ENCODE results near the gene FAM118A.
"Not testable (repeated sequence)": the region's sequence is repeated elsewhere in the genome, so short reads cannot be mapped to it uniquely, and the experiment has no call there.

The FAM118A gene

DNA sequence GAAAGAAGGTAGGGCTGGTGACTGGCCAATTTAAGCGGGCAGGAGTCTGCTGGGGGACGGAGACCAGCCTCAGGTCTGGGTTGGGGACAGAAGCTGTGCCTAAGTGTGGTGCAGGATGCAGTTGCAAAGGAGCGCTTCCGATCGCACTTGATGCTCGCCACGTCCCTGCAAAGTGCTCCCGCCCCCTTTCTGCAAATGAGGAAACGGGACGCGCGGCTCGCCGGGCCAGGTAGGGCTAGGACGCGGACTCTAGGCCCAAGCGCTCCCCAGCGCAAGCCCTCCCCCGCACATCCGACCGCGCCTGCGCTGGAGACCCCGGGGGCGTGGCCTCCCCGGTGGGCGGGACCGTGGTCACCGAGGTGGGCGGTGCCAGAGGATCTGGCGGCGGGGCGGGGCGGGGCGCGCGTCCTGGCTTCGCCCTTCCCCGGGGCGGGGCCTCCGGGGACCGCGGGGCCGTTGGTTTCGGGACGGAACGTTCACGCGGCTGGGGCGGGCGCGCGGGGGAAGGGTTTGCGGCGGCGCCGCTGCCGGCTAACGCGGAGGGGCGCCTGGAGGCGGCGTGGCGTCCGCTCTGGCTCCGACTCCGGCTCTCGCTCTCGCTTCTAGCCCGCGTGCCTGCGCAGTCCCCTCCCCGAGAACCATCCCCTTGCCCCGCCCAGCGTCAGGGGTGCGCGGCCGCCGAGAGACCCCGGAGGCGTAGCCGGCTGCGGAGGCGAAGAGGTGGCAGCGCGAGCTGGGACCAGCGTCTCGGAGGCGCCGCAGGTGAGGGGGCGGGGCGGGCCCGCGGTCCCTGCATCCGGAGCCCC, at the start of gene FAM118A:
TSS of gene FAM118A (plus strand) at position 513 of the 806 bp plus-strand sequence. CDS start 12,446 bp downstream, outside the sequence.
- peak; percentile 51 for DNase-seq

DNA sequence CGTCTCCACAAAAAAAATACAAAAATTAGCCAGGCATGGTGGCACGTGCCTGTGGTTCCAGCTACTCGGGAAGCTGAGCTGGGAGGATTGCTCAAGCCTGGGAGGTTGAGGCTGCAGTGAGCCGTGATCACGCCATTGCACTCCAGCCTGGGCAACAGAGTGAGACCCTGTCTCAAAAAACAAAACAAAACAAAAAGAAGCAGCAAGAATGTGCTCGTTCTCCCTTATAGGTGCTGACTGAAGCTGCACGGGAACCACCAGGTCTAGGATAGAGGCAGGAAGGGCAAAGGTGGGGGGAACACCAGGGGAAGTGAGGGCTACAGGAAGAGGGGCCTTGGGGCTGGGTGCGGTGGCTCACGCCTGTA, 49.4 kb upstream of the FAM118A start:
- DNase-seq, result not testable (repeated sequence)

DNA sequence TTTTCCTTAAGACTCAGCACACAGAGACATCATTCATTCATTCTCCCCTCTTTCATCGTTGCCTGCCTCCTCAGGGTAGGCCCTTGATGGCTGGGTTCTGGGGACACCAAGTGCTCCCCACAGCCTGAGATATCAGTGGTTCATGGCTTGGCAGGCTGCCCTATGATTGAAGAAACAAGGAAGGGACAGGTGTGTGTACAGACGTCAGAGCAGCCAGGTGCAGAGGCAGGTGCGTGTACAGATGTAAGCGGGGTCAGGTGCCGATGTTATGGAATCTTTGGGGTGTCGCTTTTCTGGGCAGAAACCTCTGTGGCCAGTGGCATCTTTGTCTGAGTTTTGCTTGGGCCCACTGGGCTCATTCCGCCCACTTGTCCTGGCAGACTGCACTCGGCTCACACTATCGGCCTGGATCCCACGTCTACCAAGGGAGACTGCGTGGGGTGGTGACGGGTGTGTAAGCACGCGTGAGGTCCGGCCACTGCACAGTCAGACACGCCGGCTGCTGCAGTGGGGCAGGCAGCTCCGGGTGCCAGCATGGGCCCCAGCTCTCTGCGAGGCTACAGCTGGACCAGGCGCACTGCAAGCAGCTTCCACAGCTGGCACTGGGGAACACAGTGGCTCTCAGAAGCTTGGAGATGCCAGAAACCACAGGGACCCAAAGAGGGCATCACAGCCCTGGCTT, 48.2 kb upstream of the FAM118A start:
- no peak for DNase-seq

DNA sequence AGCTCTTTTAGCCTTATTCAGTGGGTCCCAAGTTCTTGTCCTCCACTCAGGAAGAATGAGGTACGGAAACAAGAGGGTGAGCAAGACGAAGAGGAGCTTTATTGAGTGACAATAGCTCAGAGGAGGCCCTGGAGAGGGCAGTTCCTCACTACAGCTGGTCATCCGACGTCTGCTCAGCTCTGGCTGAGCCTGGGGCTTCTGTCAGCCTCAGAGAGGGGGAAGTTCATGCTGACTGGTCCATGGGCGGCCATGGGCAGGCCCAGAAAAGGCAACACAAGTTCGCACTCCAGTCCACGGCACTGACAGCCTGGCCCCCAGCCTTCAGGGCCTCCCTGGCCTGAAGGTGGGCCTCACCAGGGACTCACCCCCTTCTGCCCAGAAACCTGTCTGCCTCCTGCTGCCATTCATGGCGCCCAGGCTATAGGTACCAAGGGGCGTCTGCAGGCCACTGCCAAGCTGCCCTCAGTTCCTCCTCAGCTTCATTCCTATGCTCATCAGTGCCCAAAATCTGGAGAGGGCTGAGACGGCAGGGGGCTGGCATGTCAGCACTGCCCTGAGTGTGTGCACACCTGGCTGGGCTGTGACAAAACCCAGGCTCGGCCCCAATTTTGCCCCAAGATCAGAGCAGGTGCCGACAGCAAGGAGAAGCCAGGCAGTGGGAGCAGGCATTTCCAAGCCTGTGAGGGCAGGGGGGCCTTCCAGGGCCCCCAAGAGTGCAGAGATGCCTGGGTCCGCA, 47.4 kb upstream of the FAM118A start:
- DNase-seq, result no peak

DNA sequence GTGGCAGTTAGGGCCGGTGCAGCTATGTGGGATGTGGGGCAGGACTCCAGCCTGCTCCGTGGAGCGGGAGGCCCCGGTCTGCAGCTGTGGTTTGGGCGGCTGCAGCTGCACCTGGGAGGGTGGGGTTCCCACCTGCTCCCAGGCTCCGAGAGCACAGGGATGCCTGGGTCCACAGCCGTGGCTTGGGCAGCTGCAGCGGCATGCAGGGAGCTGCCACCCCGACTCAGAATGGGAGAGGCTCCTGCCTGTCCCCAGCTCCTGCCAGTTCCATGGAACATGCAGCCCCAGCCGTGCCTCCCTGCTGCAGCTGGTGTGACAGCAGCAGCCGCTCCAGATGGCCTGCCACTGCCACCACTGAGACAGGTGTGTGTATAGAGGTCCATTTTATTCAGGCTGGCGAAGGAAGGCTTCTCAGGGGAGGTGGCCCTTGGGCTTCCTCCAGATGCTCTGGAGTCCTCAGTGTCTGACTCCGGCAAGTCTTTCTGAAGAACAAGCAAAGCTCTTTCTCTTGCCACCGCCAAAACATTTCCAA, 46.7 kb upstream of the FAM118A start:
- DNase-seq, result no peak

DNA sequence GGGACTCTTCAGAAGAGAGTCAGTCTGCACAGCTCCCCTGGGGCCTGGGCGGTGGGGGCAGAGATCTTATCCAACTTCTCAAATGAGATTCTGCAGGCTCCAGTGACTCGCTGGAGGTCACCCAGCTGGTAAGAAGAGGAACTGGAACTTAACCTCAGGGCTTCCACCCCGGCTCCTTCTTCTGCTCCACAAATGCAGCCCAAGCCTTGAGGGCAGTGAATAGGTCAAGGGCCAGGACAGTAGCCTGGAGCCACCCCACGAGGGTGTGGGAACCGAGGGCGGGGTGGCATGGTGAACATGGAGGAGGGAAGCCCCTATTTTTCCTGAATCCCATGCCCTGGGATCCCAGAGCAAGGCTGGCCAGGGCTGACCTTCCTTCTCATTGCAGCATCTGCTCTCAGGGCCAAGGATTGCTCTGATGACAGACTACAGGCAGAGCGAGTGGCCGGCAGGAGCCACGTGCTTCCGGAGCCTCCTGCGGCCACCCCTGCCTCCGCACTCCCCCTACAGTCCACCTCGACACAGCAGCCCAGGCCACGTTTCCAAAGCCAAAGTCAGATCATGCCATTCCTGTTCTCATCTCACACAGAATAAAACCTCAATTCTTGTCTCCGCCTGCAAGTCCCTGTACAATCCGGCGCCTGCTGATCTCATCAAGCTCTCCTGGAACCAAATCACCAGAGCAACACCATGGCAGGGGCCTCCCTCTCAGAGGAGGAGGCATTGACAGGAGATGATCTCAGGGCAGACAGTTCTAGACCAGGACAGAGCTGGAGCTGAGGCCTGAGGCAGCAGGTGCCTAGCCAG, 46.1 kb upstream of the FAM118A start:
- no peak for DNase-seq

DNA sequence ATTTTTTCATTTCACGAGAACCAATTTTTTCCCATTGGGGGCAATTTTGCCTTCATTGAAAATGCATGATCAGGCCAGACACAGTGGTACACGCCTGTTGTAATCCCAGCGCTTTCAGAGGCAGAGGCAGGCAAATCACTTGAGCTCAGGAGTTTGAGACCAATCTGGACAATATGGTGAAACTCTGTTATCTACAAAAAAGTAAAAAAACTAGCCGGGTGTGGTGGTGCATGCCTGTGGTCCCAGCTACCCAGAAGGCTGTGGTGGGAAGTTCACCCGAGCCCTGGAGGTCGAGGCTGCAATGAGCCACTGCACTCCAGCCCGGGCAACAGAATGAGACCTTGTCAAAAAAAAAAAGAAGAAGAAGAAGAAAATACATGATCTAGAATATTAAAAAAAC, 44.2 kb upstream of the FAM118A start:
- no peak for DNase-seq

DNA sequence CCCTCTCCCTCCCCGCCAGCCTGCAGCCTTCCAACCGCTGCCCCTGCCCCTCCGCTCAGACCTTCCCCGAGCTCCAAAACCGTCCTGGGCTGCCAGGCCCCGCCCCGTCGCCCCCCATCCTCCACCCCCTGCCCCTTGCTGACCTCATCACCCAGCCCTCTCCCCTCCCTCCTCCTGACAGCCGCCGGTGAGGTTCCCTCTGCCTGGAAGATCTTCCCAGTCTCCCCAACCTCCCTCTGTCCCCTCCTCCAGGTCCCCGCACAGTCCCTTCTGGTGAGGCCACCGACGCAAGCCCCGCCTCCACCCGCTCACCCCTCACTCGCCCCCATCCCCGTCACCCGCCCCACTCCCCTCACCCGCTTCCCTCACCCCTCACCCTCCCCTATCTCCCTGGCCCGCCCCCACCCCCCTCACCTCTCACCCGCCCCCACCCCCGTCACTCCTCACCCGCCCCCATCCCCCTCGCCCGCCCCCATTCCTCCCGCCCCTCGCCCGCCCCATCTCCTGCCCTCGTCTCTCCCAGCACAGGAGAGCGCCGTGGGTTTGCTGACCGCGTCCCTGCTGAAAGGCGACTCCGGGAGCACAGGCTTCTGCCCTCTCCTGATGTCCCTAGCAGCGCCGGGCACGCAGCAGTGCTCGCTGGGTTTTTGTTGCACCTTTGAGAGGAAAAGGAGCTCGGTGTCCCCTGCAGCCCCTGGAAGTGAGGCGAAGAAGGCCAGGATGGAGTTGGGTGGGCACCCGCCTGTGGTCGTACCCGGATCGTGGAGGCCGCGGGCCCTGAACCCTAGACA, 41.4 kb upstream of the FAM118A start:
- DNase-seq, result peak; percentile 0

DNA sequence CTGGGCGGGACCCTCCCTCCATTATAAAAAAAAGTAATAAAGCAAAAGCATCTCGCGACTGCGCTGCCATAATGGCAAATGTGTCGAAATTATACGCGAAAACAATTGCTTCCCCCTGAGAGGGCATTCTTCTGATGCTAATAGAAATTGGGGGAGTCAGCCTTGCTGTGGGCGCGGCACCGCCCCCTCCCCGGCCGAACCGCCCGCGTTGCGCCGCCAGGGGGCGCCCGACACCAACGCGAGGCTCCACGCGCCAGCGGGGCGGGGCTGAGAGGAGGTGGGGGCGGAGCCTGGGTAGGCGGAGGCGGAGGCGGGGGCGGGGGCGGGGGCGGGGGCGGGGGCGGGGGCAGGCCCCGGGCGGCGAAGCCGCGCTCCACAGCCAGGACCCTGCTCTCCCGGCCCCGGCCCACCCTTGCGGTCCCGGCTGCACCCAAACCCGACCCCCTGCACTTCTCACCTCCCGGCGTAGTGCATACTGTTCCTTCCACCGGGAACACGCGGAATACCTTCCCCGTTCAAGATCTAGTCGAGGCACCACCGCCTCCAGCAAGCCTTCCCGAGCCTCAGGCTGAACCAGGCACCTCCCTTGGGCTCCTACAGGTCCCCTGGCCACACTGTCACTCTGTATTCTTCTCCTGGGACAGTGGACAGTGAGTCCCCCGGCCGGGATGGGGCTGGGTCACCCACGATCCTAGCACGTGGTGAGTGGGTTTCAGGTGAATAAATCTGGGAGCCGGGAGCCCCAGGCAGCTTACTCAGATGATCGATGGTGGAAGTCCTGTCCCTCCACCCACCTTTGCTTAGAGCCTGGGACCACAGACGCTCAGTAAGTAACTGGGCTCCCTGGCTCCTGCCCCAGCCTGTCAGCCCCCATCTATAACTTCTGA, 40.5 kb upstream of the FAM118A start:
- DNase-seq, result peak; percentile 3

DNA sequence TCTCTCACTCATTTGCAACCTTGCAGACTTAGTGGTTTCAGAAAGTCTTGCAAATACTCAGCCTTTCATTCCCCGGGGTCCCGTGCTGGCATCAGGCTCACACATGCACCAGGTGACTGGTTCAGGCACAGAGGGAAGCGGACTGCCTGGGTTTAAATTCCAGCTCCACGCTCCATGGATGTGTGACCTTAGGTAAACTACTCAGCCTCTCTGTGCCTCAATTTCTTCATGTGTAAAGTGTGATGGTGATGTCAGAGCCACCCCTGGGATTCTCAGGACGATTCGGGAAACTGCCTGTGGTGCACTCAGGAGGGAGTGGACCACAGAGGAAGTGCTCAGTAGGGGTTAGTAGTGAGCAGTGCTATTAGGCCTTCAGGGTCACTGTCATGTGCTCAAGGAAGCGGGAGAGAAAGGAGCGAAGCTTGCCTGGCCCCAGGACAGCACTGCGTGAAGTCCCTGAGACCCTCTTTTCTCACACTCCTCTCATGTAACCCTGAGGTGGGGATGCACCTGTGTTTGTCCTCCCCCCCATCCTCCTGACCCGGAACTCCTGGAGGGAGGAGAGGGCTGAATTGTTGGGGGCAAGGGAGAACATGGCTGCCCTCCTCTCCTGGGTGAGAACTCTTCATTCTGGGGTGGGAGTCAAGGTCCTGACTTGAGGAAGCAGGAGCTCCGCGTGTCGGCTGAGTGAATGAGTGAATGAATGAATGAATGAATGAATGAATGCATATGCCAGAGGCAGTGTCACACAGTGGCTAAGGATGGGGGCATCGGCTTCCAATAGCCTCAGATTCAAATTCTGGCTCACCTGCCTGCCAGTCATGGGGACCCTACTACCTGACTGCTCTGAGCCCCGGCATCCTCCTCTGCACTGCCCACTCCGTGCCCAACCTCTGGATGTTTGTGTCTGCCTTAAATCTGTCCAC, 39.4 kb upstream of the FAM118A start:
- DNase-seq, result no peak

DNA sequence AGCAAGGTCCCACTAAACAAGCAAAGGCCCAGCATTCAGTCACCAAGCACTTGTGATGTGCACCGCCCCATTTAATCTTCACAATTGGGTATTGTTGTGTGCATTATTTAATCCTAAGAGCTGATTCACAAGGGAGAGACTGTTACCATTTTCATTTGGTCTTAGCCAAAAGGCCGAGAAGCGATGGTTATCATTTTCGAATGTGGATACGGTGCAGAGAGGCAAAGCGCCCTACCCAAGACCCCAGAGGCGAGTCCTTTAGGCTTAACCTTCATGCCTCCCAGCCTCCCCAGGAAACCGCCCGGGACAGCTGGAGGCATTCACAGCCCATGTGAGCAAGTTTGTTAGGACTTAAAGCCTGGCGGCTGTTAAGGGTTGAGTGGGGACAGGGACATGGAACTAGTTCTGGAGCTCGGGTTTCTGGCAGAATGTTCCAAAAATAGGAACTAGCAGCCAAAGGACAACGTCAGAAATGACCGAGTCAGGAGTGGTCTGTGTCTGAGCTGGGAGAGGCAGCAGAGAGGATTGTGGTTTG, 38.0 kb upstream of the FAM118A start:
- no peak for DNase-seq

DNA sequence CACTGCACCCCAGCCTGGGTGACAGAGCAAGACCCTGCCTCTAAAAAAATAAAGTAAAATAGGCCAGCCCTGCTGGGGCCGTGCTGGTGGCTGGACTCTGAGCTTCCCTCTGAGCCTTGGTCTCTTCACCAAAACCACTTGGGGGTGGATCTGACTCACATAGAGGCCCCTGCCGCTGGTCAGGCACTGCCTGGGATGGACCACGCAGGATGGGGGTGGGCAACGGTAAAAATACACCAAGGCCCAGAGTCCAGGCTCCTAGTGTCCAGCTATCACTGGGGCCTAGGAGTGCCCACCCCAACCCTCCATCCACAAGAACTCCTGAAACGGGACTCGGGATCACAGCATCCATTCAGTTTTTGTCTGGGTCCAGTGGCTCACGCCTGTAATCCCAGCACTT, 37.2 kb upstream of the FAM118A start:
- no peak for DNase-seq

DNA sequence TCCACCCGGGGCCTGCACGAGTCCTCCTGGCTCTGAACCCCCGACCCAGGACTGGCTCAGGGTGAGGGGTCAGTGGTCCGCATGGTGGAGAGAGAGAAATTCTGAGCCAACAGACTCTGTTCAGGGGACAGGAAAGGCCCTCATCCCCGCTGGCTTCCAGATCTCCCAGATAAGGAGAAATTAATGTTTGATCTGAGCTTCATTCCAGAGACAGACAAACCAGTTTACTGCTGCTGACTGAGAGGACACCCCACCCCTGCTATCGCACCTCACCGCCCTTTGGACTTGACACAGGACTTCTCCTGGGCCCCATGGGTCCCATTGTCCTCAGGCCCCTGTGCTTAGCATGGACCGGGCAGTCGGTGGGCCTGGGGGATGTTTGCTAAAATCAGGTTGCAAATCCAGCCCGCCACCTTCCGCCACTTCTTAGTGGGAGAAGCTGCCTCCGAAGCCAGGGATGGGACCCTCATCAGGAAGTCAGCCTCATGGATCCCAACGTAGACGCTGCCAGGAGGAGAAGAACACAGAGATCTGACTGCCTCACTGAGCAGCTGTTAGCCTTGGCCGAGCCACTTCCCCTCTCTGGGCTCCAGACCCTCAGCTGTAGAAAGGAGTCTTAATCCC, 36.2 kb upstream of the FAM118A start:
- no peak for DNase-seq

DNA sequence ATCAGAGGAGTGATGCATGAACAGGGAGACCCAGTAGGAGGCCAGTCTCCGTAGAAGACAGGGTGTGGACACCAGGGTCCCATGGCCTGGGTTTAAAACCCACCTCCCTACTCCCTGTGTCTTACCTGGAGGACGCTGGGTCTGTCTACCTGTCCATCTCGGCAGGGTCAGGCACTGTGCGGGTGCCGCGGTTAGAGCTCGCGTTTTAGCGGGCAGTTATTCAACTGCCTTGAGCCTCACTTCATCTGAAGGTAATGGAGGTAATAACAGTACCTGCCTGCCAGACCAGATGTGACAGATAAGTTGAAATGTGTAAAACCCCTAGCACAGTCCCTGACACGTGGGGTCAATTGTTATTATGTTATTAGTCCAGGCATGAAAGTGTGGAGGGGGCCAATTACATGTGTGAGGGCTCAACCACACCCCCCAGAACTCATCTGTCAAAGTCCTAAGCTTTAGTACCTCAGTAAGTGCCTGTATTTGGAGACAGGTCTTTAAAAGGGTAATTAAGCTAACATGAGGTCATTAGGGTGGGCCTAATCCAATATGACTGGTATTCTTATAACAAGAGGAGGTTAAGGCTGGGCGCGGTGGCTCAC, 33.1 kb upstream of the FAM118A start:
- DNase-seq, result no peak

DNA sequence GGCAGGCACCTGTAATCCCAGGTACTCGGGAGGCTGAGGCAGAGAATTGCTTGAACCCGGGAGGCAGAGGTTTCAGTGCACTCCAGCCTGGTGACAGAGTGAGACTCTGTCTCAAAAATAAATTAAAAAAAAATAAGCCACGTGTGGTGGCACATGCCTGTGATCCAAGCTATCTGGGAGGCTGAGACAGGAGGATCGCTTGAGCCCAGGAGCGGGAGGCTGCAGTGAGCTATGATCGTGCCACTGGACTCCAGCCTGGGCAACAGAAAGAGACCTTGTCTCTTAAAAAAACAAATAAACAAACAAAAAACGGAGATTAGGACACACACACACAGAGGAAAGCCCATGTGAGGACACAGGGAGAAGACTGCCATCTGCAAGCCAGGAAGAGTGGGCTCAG, 32.0 kb upstream of the FAM118A start:
- DNase-seq, result not testable (repeated sequence)

DNA sequence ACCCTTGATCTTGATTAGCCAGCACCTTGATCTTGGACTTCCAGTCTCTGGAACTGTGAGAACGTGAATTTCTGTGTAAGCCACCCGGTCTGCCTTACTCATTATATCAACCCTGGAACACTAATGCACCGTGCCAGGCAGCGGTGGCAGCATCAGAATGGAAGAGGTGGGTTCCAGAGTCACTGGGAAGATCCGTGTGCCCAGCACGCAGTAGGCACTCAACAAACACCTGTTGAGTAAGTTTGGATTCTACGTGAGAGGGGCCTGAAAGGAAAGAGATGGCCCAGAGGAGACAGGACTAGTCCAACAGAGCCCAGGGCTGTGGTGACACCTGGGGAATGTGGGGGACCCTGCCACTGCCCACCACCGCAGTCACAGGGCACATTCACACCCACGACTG, 31.6 kb upstream of the FAM118A start:
- no peak for DNase-seq

DNA sequence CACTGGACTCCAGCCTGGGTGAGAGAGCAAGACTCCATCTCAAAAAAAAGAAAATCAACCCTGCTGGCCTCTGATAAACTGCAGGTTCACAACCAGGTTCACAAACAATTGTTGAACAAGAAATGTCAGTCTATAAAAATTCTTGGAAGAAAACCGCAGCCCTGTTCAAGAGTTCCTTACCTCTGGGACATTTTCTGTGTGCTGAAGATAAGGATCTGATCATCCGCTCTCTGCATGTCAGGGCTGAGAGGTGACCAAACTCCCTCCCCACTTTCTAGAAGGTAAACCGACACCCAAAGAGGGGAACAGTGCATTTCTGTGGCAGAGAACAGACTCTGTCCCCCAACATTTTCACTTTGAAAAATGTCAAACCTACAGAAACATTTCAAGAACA, 29.1 kb upstream of the FAM118A start:
- no peak for DNase-seq

DNA sequence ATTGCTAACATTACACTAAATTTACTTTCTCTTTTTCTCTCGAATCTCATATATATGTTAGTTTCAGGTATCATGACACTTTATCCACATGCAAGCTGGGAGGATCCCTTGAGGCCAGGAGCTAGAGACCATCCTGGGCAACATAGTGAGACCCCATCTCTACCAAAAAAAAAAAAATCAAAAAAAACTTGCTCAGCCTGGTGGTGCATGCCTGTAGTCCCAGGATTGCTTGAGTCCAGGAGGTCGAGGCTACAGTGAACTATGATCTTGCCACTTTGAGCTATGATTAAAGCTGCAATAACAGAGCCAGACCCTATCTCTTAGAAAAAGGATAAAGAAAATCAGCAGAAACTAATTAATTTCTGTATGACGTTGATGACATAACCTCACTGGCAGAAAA, 28.7 kb upstream of the FAM118A start:
- DNase-seq, result no peak

Measured in NCI-H1092 treated with DMSO at 0.1 percent for 48 hours (cell line).